Measurements from ENCODE around the gene KLHL26.

The KLHL26 gene

DNA sequence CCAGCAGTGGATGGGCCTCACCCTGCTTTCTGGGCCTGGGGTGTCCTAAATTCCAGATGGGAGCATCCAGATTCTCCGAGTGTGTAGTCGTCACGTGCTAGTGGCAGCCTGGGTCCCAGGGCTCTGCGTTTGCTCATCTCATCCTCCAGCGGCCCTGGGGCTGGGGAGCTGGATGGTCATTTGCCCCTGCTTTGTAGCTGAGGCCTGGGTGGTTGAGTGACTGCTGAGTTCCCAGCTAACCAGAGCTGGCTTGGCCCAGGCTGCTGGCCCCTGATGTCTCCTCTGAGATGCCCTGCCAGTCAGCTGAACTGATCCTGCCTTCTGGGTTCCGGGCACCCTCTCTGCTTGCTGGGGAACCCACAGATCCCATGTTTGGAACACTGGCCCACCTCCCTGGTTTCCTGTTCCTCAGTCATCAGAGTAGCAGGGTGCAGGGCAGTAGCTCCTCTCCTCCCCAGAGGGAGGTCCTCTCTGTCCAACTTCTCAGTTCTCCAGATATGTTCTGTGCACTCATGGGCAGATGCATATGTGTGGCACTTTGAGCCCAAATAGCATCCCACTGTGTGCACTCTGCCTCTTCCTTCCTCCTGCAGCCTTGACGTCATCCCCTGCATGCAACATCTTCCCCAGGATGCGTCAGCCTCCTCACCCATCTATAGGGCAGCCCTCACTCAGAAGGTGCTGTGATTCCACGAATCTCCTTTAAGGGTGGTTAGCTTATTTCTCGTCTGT is 24.3 kb downstream of the KLHL26 start:
- no peak overlapping the region for H3K4me3 ChIP-seq (ENCODE audit: low read depth, low read length)
- no peak for TF ChIP-seq CTCF (IDR thresholded peaks at IDR 0.05; ENCODE audit: control insufficient read depth, extremely low read depth, insufficient read depth)
- DNase-seq (ENCODE audit: low read depth) = no peak

DNA sequence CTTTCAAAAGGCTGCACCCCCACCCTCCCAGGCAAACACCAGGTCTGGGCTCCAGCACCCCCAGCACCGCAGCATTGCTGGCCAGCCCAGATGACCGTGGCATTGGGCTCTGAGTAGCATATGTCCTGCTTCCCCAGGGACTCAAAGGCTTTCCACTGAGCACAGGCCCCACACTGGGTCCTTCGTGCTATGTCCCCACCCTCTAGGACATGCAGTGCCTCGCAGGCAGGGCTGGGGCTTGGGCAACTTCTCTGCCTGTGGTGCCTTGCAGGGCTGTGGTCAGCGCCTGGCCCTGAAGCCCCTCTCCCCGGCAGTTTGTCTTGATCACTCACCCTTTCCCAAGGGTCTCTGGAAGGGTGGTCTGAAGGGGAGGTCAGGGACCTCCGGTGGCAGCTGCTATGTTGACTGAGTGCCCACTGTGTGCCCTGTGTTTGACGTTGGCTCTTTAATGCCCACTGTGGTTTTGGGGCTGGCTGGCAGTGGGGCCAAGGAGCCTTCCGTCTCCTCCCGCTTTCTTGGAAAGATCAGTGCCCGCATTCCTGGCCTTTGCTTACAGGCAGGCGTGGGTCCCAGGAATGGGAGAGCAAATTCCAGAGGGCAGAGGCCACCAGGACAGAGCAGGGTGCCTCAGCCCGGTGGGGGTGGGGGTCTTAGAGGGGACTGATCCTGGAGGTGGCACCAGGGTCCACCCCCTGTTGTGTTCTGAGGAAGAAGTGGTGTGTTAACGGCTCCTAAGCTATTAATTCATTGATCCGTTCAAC is 26.3 kb downstream of the KLHL26 start:
- no peak for DNase-seq (ENCODE audit: low read depth)
- TF ChIP-seq CTCF (IDR thresholded peaks at IDR 0.05; ENCODE audit: control insufficient read depth, extremely low read depth, insufficient read depth) = no peak
- H3K4me3 ChIP-seq (ENCODE audit: low read depth, low read length) = no peak overlapping the region

GRCh38 chr19:18663940-18664530 is 27.2 kb downstream of the KLHL26 start:
- TF ChIP-seq CTCF (IDR thresholded peaks at IDR 0.05; ENCODE audit: control insufficient read depth, extremely low read depth, insufficient read depth) = no peak
- H3K4me3 ChIP-seq (ENCODE audit: low read depth, low read length) = no peak overlapping the region
- DNase-seq (ENCODE audit: low read depth) = no peak

GRCh38 chr19:18665771-18666202 is 29.0 kb downstream of the KLHL26 start:
- no peak for DNase-seq (ENCODE audit: low read depth)
- H3K4me3 ChIP-seq (ENCODE audit: low read depth, low read length) = no peak overlapping the region
- no peak for TF ChIP-seq CTCF (IDR thresholded peaks at IDR 0.05; ENCODE audit: control insufficient read depth, extremely low read depth, insufficient read depth)

GRCh38 chr19:18666317-18666716 is 29.5 kb downstream of the KLHL26 start:
- no peak for TF ChIP-seq CTCF (IDR thresholded peaks at IDR 0.05; ENCODE audit: control insufficient read depth, extremely low read depth, insufficient read depth)
- H3K4me3 ChIP-seq (ENCODE audit: low read depth, low read length) = no peak overlapping the region
- DNase-seq (ENCODE audit: low read depth) = no peak

DNA sequence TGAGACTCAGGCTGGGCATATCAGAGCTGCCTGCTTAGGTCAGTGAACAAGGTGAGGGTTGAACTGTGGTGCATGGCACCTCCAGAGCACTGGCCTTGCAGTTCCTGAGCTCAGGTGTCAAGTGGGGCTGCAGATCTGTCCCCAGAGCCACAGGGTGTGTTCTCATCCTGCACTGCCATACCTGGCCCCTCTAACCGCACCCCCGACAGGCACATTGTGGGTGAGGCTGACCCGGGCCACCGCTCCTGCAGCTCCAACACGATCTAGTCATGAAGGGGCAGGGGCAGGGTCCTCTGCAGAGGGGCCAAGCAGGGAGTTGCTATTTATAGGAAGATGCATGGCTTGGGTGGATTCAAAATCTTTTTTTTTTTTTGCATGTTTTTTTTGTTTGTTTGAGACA is 30.0 kb downstream of the KLHL26 start:
- TF ChIP-seq CTCF (IDR thresholded peaks at IDR 0.05; ENCODE audit: control insufficient read depth, extremely low read depth, insufficient read depth) = no peak
- no peak for DNase-seq (ENCODE audit: low read depth)
- no peak overlapping the region for H3K4me3 ChIP-seq (ENCODE audit: low read depth, low read length)
